ENCODE results near the gene INPP5A.
A peak's percentile ranks its signal among the peaks of the same experiment; 100 is the strongest.

Gene INPP5A

GRCh38 chr10:132616170-132616995 is 78.8 kb downstream of the INPP5A start:
- no peak for DNase-seq

- DNase-seq, result no peak
Observed at GRCh38 chr10:132616996-132617736, 79.6 kb downstream of the INPP5A start.

- DNase-seq, result no peak
Observed at GRCh38 chr10:132617737-132618052, 80.1 kb downstream of the INPP5A start.

- DNase-seq, result no peak
Observed at GRCh38 chr10:132618158-132618919, 80.8 kb downstream of the INPP5A start.

- no peak for DNase-seq
Observed at GRCh38 chr10:132619927-132620326, 82.3 kb downstream of the INPP5A start.

GRCh38 chr10:132624061-132624846 is 86.7 kb downstream of the INPP5A start:
- DNase-seq, result no peak

- DNase-seq, result no peak
Observed at GRCh38 chr10:132624847-132625471, 87.4 kb downstream of the INPP5A start.

GRCh38 chr10:132626019-132626760 is 88.6 kb downstream of the INPP5A start:
- DNase-seq, result no peak

- DNase-seq, result no peak
Observed at GRCh38 chr10:132626761-132627665, 89.4 kb downstream of the INPP5A start.

- peak in 1 of 2 donors; percentile 59 for DNase-seq
Observed at GRCh38 chr10:132627666-132628531, 90.3 kb downstream of the INPP5A start.

GRCh38 chr10:132628966-132629900 is 91.6 kb downstream of the INPP5A start:
- DNase-seq, result no peak

GRCh38 chr10:132630156-132630555 is 92.6 kb downstream of the INPP5A start:
- DNase-seq, result no peak

- no peak for DNase-seq
Observed at GRCh38 chr10:132630666-132631337, 93.2 kb downstream of the INPP5A start.

- peak in 1 of 2 donors; percentile 36 for DNase-seq
Observed at GRCh38 chr10:132631338-132631735, 93.8 kb downstream of the INPP5A start.

GRCh38 chr10:132632091-132632561 is 94.5 kb downstream of the INPP5A start:
- no peak for DNase-seq

- no peak for DNase-seq
Observed at GRCh38 chr10:132632851-132633684, 95.5 kb downstream of the INPP5A start.

Measured in hippocampal formation (tissue), 2 donors.